ENCODE measurements around the gene PAMR1.

DNA sequence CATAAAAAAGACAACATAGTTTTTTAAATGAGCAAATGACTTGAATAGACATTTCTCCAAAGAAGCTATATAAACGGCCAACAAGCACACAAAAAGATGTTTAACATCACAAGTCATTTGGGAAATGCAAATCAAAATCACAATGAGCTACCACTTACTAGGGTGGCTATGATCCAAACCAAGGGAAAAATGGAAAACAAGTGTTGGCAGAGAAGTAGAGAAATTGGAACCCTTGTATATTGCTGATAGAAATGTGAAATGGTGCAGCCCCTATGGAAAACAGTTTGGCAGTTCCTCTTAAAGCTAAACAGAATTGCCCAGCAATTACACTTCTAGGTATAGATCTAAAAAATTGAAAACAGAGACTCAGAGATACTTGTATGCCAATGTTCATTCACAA lies 29.0 kb downstream of the PAMR1 start:
- TF ChIP-seq, protein P1, sequence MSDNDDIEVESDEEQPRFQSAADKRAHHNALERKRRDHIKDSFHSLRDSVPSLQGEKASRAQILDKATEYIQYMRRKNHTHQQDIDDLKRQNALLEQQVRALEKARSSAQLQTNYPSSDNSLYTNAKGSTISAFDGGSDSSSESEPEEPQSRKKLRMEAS (IDR thresholded peaks at IDR 0.05; ENCODE audit: insufficient read depth, insufficient read length), result no peak
- TF ChIP-seq EZH2 (IDR thresholded peaks at IDR 0.05; ENCODE audit: borderline replicate concordance, low read depth, low read length, severe bottlenecking), result no peak
- no peak for TF ChIP-seq POLR2A (IDR thresholded peaks at IDR 0.05; ENCODE audit: low read depth, low read length)
